Ishikawa (cell line): ENCODE data around the gene MLLT6.

Experiments
- FOXM1 ChIP-seq: IDR thresholded peaks from 2 replicates; pipeline ENCODE4 v1.6.1; 2012; ENCODE audit warnings: low read depth, borderline replicate concordance
- TAF1 ChIP-seq: IDR thresholded peaks from 2 replicates; pipeline ENCODE4 v1.6.1; 2012; ENCODE audit warnings: low read depth, mild to moderate bottlenecking
- TF ChIP-seq, protein P1 (sequence below): IDR thresholded peaks from 2 replicates; pipeline ENCODE4 v1.6.1; 2012; ENCODE audit warnings: low read depth, mild to moderate bottlenecking

DNA sequence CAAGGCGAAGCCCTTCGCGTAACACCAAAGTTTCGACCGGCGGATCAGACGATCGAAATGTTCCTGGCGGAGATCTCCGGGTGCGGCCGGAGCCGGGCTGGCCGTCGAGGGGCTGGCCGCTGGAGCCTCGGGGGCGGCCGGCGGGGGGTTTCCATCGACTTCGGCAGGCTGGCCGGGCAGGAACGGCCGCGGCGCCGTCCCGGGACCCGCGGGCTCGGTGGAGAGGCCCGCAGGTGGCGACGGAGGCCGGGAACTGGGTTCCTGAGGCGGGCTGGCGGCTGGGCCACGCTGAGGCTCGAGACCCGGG is 31.4 kb upstream of the MLLT6 start:
- TF ChIP-seq, protein P1, sequence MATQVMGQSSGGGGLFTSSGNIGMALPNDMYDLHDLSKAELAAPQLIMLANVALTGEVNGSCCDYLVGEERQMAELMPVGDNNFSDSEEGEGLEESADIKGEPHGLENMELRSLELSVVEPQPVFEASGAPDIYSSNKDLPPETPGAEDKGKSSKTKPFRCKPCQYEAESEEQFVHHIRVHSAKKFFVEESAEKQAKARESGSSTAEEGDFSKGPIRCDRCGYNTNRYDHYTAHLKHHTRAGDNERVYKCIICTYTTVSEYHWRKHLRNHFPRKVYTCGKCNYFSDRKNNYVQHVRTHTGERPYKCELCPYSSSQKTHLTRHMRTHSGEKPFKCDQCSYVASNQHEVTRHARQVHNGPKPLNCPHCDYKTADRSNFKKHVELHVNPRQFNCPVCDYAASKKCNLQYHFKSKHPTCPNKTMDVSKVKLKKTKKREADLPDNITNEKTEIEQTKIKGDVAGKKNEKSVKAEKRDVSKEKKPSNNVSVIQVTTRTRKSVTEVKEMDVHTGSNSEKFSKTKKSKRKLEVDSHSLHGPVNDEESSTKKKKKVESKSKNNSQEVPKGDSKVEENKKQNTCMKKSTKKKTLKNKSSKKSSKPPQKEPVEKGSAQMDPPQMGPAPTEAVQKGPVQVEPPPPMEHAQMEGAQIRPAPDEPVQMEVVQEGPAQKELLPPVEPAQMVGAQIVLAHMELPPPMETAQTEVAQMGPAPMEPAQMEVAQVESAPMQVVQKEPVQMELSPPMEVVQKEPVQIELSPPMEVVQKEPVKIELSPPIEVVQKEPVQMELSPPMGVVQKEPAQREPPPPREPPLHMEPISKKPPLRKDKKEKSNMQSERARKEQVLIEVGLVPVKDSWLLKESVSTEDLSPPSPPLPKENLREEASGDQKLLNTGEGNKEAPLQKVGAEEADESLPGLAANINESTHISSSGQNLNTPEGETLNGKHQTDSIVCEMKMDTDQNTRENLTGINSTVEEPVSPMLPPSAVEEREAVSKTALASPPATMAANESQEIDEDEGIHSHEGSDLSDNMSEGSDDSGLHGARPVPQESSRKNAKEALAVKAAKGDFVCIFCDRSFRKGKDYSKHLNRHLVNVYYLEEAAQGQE = no peak
- no peak for TF ChIP-seq FOXM1
- TF ChIP-seq TAF1 = no peak
